ENCODE data around the gene ZMYND11.

The ZMYND11 gene

GRCh38 chr10:136465-136762 is 1.2 kb downstream of the ZMYND11 start:
- no peak for DNase-seq (ENCODE audit: low read depth, low spot score)
- Histone ChIP-seq H3K9ac (ENCODE audit: insufficient read length) (peak overlapping the region; percentile 88), H3K36me3 (ENCODE audit: insufficient read depth, low read length) (no peaks in the 10 kb centered on the region), H3K27ac (peak overlapping the region; percentile 75; the same call in 1 of the 2 replicates), H3K4me3 (peak overlapping the region; percentile 80), H3K9me3 (ENCODE audit: low read depth, low read length) (no peaks in the 10 kb centered on the region)
- TF ChIP-seq EZH2 (IDR thresholded peaks at IDR 0.05) (no peak), FOXP2 (optimal IDR thresholded peaks at IDR 0.05; ENCODE audit: control extremely low read depth, extremely low read length, insufficient read depth) (no peak), POLR2AphosphoS5 (IDR thresholded peaks at IDR 0.05; ENCODE audit: borderline replicate concordance, low read depth, low read length) (no peak)

- no peak for DNase-seq (ENCODE audit: low read depth, low spot score)
- no peak for TF ChIP-seq EZH2 (IDR thresholded peaks at IDR 0.05)
- TF ChIP-seq POLR2AphosphoS5 (IDR thresholded peaks at IDR 0.05; ENCODE audit: borderline replicate concordance, low read depth, low read length), result no peak
- TF ChIP-seq FOXP2 (optimal IDR thresholded peaks at IDR 0.05; ENCODE audit: control extremely low read depth, extremely low read length, insufficient read depth), result no peak
- H3K9ac ChIP-seq (ENCODE audit: insufficient read length), result no peak overlapping the region
These were observed 1.8 kb downstream of the ZMYND11 start for GRCh38 chr10:137031-137430.

GRCh38 chr10:137606-138005 is 2.4 kb downstream of the ZMYND11 start:
- DNase-seq (ENCODE audit: low read depth, low spot score), result no peak
- Histone ChIP-seq H3K9me3 (ENCODE audit: low read depth, low read length) (no peaks in the 10 kb centered on the region), H3K9ac (ENCODE audit: insufficient read length) (no peak overlapping the region), H3K4me3 (no peak overlapping the region), H3K27ac (peak overlapping the region; percentile 46; the same call in 1 of the 2 replicates), H3K36me3 (ENCODE audit: insufficient read depth, low read length) (no peaks in the 10 kb centered on the region)
- TF ChIP-seq FOXP2 (optimal IDR thresholded peaks at IDR 0.05; ENCODE audit: control extremely low read depth, extremely low read length, insufficient read depth), result no peak
- no peak for TF ChIP-seq EZH2 (IDR thresholded peaks at IDR 0.05)
- no peak for TF ChIP-seq POLR2AphosphoS5 (IDR thresholded peaks at IDR 0.05; ENCODE audit: borderline replicate concordance, low read depth, low read length)

More at GRCh38 chr10:137031-137430, 1.8 kb downstream of the ZMYND11 start:
- Histone ChIP-seq H3K9me3 (ENCODE audit: low read depth, low read length) (no peaks in the 10 kb centered on the region), H3K4me3 (peak overlapping the region; percentile 80), H3K36me3 (ENCODE audit: insufficient read depth, low read length) (no peaks in the 10 kb centered on the region), H3K27ac (0 out of 2 replicates have a peak overlapping the region, but pooled peaks have one; percentile 46)

DNA sequence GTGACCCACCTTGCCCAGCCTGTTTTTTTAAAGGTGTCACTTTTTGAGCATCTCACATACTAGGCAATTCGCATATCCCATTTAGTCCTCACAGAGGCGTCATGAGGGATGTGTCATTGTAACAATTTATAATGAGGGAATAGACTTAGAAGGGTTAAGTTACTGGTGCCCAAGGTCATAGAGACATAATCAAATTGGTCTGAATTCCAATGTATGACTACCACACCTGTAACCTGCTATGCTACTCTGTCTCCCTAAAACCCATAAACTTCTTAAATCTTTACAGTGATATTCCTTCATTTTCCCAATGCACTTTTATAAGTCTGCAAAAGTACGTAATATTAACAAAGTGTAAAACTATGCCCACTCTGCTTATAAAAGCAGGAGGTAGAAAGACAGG is 7.1 kb downstream of the ZMYND11 start:
- no peak for DNase-seq (ENCODE audit: low read depth, low spot score)
- Histone ChIP-seq H3K4me3 (no peak overlapping the region), H3K9ac (ENCODE audit: insufficient read length) (no peak overlapping the region), H3K36me3 (ENCODE audit: insufficient read depth, low read length) (no peaks in the 10 kb centered on the region), H3K9me3 (ENCODE audit: low read depth, low read length) (no peaks in the 10 kb centered on the region), H3K27ac (no peak overlapping the region)
- TF ChIP-seq POLR2AphosphoS5 (IDR thresholded peaks at IDR 0.05; ENCODE audit: borderline replicate concordance, low read depth, low read length) (no peak), FOXP2 (optimal IDR thresholded peaks at IDR 0.05; ENCODE audit: control extremely low read depth, extremely low read length, insufficient read depth) (no peak), EZH2 (IDR thresholded peaks at IDR 0.05) (no peak)

GRCh38 chr10:152915-153314 is 17.7 kb downstream of the ZMYND11 start:
- no peak for DNase-seq (ENCODE audit: low read depth, low spot score)

GRCh38 chr10:154348-154747 is 19.1 kb downstream of the ZMYND11 start:
- H3K9ac ChIP-seq (ENCODE audit: insufficient read length), result no peak overlapping the region
- H3K27ac ChIP-seq, result no peak overlapping the region
- no peaks in the 10 kb centered on the region for H3K9me3 ChIP-seq (ENCODE audit: low read depth, low read length)
- TF ChIP-seq POLR2AphosphoS5 (IDR thresholded peaks at IDR 0.05; ENCODE audit: borderline replicate concordance, low read depth, low read length) (no peak), FOXP2 (optimal IDR thresholded peaks at IDR 0.05; ENCODE audit: control extremely low read depth, extremely low read length, insufficient read depth) (no peak), EZH2 (IDR thresholded peaks at IDR 0.05) (no peak)
- H3K4me3 ChIP-seq, result no peak overlapping the region
- no peak for DNase-seq (ENCODE audit: low read depth, low spot score)
- H3K36me3 ChIP-seq (ENCODE audit: insufficient read depth, low read length), result no peaks in the 10 kb centered on the region

More at GRCh38 chr10:152915-153314, 17.7 kb downstream of the ZMYND11 start:
- TF ChIP-seq POLR2AphosphoS5 (IDR thresholded peaks at IDR 0.05; ENCODE audit: borderline replicate concordance, low read depth, low read length), result no peak
- no peak for TF ChIP-seq FOXP2 (optimal IDR thresholded peaks at IDR 0.05; ENCODE audit: control extremely low read depth, extremely low read length, insufficient read depth)
- no peak for TF ChIP-seq EZH2 (IDR thresholded peaks at IDR 0.05)
- Histone ChIP-seq H3K9ac (ENCODE audit: insufficient read length) (no peak overlapping the region), H3K36me3 (ENCODE audit: insufficient read depth, low read length) (no peaks in the 10 kb centered on the region), H3K4me3 (no peak overlapping the region), H3K27ac (no peak overlapping the region), H3K9me3 (ENCODE audit: low read depth, low read length) (no peaks in the 10 kb centered on the region)

GRCh38 chr10:167383-167782 is 32.1 kb downstream of the ZMYND11 start:
- TF ChIP-seq EZH2 (IDR thresholded peaks at IDR 0.05), result no peak
- no peak for TF ChIP-seq POLR2AphosphoS5 (IDR thresholded peaks at IDR 0.05; ENCODE audit: borderline replicate concordance, low read depth, low read length)
- no peak for TF ChIP-seq FOXP2 (optimal IDR thresholded peaks at IDR 0.05; ENCODE audit: control extremely low read depth, extremely low read length, insufficient read depth)
- Histone ChIP-seq H3K9me3 (ENCODE audit: low read depth, low read length) (peaks cover 8% of the 10 kb centered on the region; the same call in 1 of the 2 replicates), H3K9ac (ENCODE audit: insufficient read length) (no peak overlapping the region), H3K4me3 (no peak overlapping the region), H3K36me3 (ENCODE audit: insufficient read depth, low read length) (no peaks in the 10 kb centered on the region), H3K27ac (no peak overlapping the region)
- DNase-seq (ENCODE audit: low read depth, low spot score), result no peak

GRCh38 chr10:173741-174140 is 38.5 kb downstream of the ZMYND11 start:
- no peak for TF ChIP-seq EZH2 (IDR thresholded peaks at IDR 0.05)
- TF ChIP-seq POLR2AphosphoS5 (IDR thresholded peaks at IDR 0.05; ENCODE audit: borderline replicate concordance, low read depth, low read length), result no peak
- no peak for TF ChIP-seq FOXP2 (optimal IDR thresholded peaks at IDR 0.05; ENCODE audit: control extremely low read depth, extremely low read length, insufficient read depth)
- H3K9ac ChIP-seq (ENCODE audit: insufficient read length), result no peak overlapping the region
- H3K9me3 ChIP-seq (ENCODE audit: low read depth, low read length), result no peaks in the 10 kb centered on the region
- H3K36me3 ChIP-seq (ENCODE audit: insufficient read depth, low read length), result no peaks in the 10 kb centered on the region
- no peak for DNase-seq (ENCODE audit: low read depth, low spot score)
- H3K4me3 ChIP-seq, result no peak overlapping the region
- H3K27ac ChIP-seq, result no peak overlapping the region

DNA sequence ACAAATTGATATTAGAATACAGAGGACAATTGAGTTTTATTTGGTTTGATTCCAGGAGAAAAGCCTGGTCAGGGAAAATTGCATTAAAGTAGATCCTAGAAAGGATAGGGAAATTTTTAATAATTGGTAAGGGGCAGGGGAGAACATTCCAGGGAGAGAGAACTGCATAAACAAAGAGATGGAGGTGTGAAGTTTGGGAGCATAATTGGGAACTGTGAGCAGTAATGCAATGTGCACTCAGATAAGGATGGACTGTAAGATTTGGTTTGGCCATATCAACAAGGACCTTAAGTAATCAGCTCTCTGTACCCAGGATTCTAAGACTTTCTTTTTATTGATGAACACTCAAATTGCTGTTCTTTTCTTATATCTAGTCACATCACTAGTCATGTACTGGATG is 41.4 kb downstream of the ZMYND11 start:
- H3K9me3 ChIP-seq (ENCODE audit: low read depth, low read length), result no peaks in the 10 kb centered on the region
- TF ChIP-seq FOXP2 (optimal IDR thresholded peaks at IDR 0.05; ENCODE audit: control extremely low read depth, extremely low read length, insufficient read depth), result no peak
- no peak overlapping the region for H3K27ac ChIP-seq
- no peak overlapping the region for H3K9ac ChIP-seq (ENCODE audit: insufficient read length)
- H3K4me3 ChIP-seq, result no peak overlapping the region
- H3K36me3 ChIP-seq (ENCODE audit: insufficient read depth, low read length), result no peaks in the 10 kb centered on the region
- no peak for DNase-seq (ENCODE audit: low read depth, low spot score)
